SK-N-SH (cell line): Measurements from ENCODE around the gene GALNS.

Experiments
- CHD2 ChIP-seq: fragments of 150-350 bp; IDR thresholded peaks from 2 replicates; pipeline ENCODE4 v1.6.1; 2018; ENCODE audit warnings: low read length; ENCODE audit not compliant: partially characterized antibody
- EP300 ChIP-seq, 2 experiments: IDR thresholded peaks; 2 replicates each; pipeline versions ENCODE4 v1.4.0 to v1.6.1; 2012; ENCODE audit warnings: borderline replicate concordance in 1 of 2, low read depth in 1 of 2, low read length in 1 of 2
- EZH2phosphoT487 ChIP-seq: fragments of 200-600 bp; sonication (generic); IDR thresholded peaks from 2 replicates; pipeline ENCODE4 v1.6.1; 2017; ENCODE audit warnings: low read depth, mixed run types, mild to moderate bottlenecking, antibody characterized with exemption, moderate library complexity, borderline replicate concordance
- GATA2 ChIP-seq: sonication (generic); formaldehyde crosslinking; IDR thresholded peaks from 2 replicates; pipeline ENCODE4 v1.5.0; 2020; ENCODE audit warnings: mild to moderate bottlenecking, missing genetic modification reagents
- JUND ChIP-seq: IDR thresholded peaks from 2 replicates; pipeline ENCODE4 v1.4.0; 2012
- MXI1 ChIP-seq: IDR thresholded peaks from 2 replicates; pipeline ENCODE4 v1.6.1; 2012; ENCODE audit warnings: mild to moderate bottlenecking, low read depth, low read length, improper control_type of control experiment
- NRF1 ChIP-seq: IDR thresholded peaks from 2 replicates; pipeline ENCODE4 v1.6.1; 2012; ENCODE audit warnings: low read depth, mild to moderate bottlenecking, low read length
- POLR2AphosphoS5 ChIP-seq: IDR thresholded peaks from 2 replicates; pipeline ENCODE4 v1.6.1; 2012; ENCODE audit warnings: low read depth, low read length
- RCOR1 ChIP-seq: fragments of 150-350 bp; IDR thresholded peaks from 2 replicates; pipeline ENCODE4 v1.6.1; 2017; ENCODE audit warnings: antibody characterized with exemption, low read length
- RFX5 ChIP-seq: IDR thresholded peaks from 2 replicates; pipeline ENCODE4 v1.6.1; 2012; ENCODE audit warnings: mild to moderate bottlenecking, improper control_type of control experiment, low read length
- RXRA ChIP-seq: IDR thresholded peaks from 2 replicates; pipeline ENCODE4 v1.4.0; 2012; ENCODE audit warnings: low read depth, mild to moderate bottlenecking, borderline replicate concordance
- SIN3A ChIP-seq: IDR thresholded peaks from 2 replicates; pipeline ENCODE4 v1.6.1; 2012; ENCODE audit warnings: low read depth, mild to moderate bottlenecking, low read length, moderate library complexity, borderline replicate concordance
- TF ChIP-seq, protein P1 (sequence below): fragments of 200-600 bp; sonication (generic); IDR thresholded peaks from 2 replicates; pipeline ENCODE4 v1.6.1; 2017; ENCODE audit warnings: antibody characterized with exemption, mild to moderate bottlenecking, moderate library complexity
- TF ChIP-seq, protein P2 (sequence below): IDR thresholded peaks from 2 replicates; pipeline ENCODE4 v1.4.0; 2012; ENCODE audit warnings: low read depth

DNA sequence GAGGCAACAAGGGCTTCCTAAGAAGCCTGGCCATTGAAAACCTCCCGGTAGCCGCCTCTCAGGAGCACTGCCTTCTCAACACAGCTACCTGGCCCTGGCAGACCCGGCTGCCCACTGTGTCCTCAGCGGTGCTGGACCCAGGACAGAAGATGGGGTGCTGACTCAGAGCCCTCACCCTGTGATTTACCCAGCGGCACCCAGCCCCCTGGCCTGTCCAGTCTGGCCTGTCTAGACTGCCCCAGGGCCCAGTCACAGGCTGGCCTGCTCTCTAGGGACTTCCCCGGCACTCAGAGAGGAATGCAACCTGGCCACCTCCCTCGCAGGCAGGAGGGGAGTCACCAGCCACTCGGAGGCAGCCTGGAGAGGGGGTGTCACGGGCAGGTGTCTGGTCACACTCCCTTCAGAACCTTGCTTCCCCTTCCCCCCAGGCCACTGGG is 91.8 kb downstream of the GALNS start:
- TF ChIP-seq EZH2phosphoT487 (no peak), RCOR1 (no peak), GATA2 (no peak), POLR2AphosphoS5 (no peak), NRF1 (no peak), EP300 (IDR thresholded peaks at IDR 0.05; ENCODE audit: borderline replicate concordance in 1 of 2, low read depth in 1 of 2, low read length in 1 of 2) (no peak), SIN3A (no peak), CHD2 (no peak), RFX5 (no peak), RXRA (no peak), JUND (no peak), MXI1 (no peak)
- TF ChIP-seq, protein P1, sequence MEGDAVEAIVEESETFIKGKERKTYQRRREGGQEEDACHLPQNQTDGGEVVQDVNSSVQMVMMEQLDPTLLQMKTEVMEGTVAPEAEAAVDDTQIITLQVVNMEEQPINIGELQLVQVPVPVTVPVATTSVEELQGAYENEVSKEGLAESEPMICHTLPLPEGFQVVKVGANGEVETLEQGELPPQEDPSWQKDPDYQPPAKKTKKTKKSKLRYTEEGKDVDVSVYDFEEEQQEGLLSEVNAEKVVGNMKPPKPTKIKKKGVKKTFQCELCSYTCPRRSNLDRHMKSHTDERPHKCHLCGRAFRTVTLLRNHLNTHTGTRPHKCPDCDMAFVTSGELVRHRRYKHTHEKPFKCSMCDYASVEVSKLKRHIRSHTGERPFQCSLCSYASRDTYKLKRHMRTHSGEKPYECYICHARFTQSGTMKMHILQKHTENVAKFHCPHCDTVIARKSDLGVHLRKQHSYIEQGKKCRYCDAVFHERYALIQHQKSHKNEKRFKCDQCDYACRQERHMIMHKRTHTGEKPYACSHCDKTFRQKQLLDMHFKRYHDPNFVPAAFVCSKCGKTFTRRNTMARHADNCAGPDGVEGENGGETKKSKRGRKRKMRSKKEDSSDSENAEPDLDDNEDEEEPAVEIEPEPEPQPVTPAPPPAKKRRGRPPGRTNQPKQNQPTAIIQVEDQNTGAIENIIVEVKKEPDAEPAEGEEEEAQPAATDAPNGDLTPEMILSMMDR = no peak
- TF ChIP-seq, protein P2, sequence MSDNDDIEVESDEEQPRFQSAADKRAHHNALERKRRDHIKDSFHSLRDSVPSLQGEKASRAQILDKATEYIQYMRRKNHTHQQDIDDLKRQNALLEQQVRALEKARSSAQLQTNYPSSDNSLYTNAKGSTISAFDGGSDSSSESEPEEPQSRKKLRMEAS = no peak
